ENCODE data around the gene SIGLEC1.

Gene SIGLEC1

DNA sequence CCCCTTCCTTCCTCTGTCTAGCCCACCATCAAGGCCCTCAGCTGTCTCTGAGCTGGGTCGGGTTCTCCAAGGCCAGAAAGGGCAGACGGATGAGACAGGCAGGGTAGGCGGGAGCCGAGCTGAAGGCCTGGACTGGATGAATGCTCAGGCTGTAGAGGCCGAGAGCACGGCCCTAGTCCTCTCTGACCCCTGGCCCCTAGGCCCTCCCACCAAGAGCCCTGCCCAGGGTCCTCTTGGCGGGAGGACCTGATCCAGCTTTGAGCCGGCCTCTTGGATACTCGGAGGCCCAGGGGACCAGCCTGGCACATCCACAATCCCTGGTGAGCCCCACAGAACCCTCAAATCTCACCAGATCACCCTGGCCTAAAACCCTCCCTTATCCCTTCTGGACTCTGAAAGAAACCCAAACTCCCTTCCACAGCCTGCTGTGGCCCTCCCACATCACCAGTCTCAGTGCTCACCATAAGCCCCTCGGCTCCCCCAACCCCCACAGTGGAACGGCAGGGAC, 47.0 kb upstream of the SIGLEC1 start:
- Histone ChIP-seq H2AFZ (ENCODE audit: low read length) (no peak overlapping the region), H3K9me2 (replicated peaks; ENCODE audit: insufficient read depth, low read length) (no peaks in the 10 kb centered on the region), H3K36me3 (replicated peaks; ENCODE audit: insufficient read depth, low read length) (no peaks in the 10 kb centered on the region), H3K4me1 (ENCODE audit: low read length) (no peaks in the 10 kb centered on the region), H4K20me1 (ENCODE audit: insufficient read depth, low read length) (no peaks in the 10 kb centered on the region), H3K27me3 (replicated peaks; ENCODE audit: insufficient read depth, low read length) (no peaks in the 10 kb centered on the region), H3K79me2 (ENCODE audit: low read length) (no peaks in the 10 kb centered on the region), H3K9ac (ENCODE audit: low read length) (no peak overlapping the region), H3K27ac (ENCODE audit: low read length) (no peak overlapping the region), H3F3A (ENCODE audit: insufficient read depth, low read length) (no peaks in the 10 kb centered on the region), H3K4me3 (ENCODE audit: low read length) (no peak overlapping the region), H3K9me3 (replicated peaks; ENCODE audit: insufficient read depth, low read length) (no peaks in the 10 kb centered on the region), H3K4me2 (ENCODE audit: low read depth, low read length) (no peak overlapping the region)
- TF ChIP-seq EZH2 (optimal IDR thresholded peaks at IDR 0.05; ENCODE audit: low read depth, low read length) (no peak), EZH2phosphoT487 (IDR thresholded peaks at IDR 0.05; ENCODE audit: low read length) (no peak)
- TF ChIP-seq, protein P1, sequence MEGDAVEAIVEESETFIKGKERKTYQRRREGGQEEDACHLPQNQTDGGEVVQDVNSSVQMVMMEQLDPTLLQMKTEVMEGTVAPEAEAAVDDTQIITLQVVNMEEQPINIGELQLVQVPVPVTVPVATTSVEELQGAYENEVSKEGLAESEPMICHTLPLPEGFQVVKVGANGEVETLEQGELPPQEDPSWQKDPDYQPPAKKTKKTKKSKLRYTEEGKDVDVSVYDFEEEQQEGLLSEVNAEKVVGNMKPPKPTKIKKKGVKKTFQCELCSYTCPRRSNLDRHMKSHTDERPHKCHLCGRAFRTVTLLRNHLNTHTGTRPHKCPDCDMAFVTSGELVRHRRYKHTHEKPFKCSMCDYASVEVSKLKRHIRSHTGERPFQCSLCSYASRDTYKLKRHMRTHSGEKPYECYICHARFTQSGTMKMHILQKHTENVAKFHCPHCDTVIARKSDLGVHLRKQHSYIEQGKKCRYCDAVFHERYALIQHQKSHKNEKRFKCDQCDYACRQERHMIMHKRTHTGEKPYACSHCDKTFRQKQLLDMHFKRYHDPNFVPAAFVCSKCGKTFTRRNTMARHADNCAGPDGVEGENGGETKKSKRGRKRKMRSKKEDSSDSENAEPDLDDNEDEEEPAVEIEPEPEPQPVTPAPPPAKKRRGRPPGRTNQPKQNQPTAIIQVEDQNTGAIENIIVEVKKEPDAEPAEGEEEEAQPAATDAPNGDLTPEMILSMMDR (IDR thresholded peaks at IDR 0.05; ENCODE audit: low read length), result no peak
- no peak for DNase-seq

DNA sequence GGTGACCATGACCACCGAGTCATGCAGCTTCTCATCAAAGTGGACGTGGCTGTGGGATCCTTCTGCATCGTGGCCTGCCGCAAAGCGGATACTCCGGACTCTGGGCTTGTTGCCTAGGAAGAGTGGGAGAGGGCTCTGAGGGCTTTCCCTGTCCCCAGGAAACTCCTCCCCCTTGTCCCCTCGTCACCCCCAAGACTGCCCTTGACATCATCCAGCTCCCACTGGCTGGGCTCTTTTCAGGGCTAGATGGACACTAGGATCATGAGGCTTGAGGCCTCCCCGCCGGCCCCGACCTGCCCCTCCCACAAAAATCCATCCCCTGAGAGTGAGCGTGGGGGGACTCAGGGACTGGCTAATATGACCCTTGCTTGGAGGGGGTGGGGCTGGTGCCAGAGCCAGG, 46.2 kb upstream of the SIGLEC1 start:
- no peak overlapping the region for H2AFZ ChIP-seq (ENCODE audit: low read length)
- H3F3A ChIP-seq (ENCODE audit: insufficient read depth, low read length), result no peaks in the 10 kb centered on the region
- no peaks in the 10 kb centered on the region for H3K9me3 ChIP-seq (replicated peaks; ENCODE audit: insufficient read depth, low read length)
- H3K9ac ChIP-seq (ENCODE audit: low read length), result no peak overlapping the region
- H3K36me3 ChIP-seq (replicated peaks; ENCODE audit: insufficient read depth, low read length), result no peaks in the 10 kb centered on the region
- no peak overlapping the region for H3K4me2 ChIP-seq (ENCODE audit: low read depth, low read length)
- TF ChIP-seq, protein P1 (IDR thresholded peaks at IDR 0.05; ENCODE audit: low read length), result no peak
- no peak for TF ChIP-seq EZH2 (optimal IDR thresholded peaks at IDR 0.05; ENCODE audit: low read depth, low read length)
- TF ChIP-seq EZH2phosphoT487 (IDR thresholded peaks at IDR 0.05; ENCODE audit: low read length), result no peak
- no peak for DNase-seq
- no peaks in the 10 kb centered on the region for H3K4me1 ChIP-seq (ENCODE audit: low read length)
- no peaks in the 10 kb centered on the region for H3K9me2 ChIP-seq (replicated peaks; ENCODE audit: insufficient read depth, low read length)
- no peaks in the 10 kb centered on the region for H3K79me2 ChIP-seq (ENCODE audit: low read length)
- H3K27ac ChIP-seq (ENCODE audit: low read length), result no peak overlapping the region
- H3K4me3 ChIP-seq (ENCODE audit: low read length), result no peak overlapping the region
- H4K20me1 ChIP-seq (ENCODE audit: insufficient read depth, low read length), result no peaks in the 10 kb centered on the region
- H3K27me3 ChIP-seq (replicated peaks; ENCODE audit: insufficient read depth, low read length), result no peaks in the 10 kb centered on the region

DNA sequence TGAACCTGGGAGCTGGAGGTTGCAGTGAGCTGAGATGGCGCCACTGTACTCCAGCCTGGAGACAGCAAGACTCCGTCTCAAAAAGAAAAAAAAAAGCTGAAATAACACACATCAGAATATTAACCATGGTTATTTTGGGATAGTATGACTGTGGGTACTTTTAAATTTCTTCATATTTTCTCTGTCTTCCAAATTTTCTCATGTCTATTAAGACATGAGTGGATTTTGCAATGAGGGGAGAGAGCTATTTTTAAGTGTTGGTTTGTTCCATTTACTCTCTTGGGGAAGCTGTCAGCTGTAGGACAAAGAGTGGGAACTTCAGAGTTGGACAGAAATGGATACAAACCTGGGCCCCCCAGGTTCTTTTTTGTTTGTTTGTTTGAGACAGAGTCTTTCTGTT, 44.9 kb upstream of the SIGLEC1 start:
- Histone ChIP-seq H3K27ac (ENCODE audit: low read length) (no peak overlapping the region), H3K4me1 (ENCODE audit: low read length) (no peaks in the 10 kb centered on the region), H3K4me3 (ENCODE audit: low read length) (no peak overlapping the region), H2AFZ (ENCODE audit: low read length) (no peak overlapping the region), H3K9ac (ENCODE audit: low read length) (no peak overlapping the region), H4K20me1 (ENCODE audit: insufficient read depth, low read length) (no peaks in the 10 kb centered on the region), H3K36me3 (replicated peaks; ENCODE audit: insufficient read depth, low read length) (no peaks in the 10 kb centered on the region), H3F3A (ENCODE audit: insufficient read depth, low read length) (no peaks in the 10 kb centered on the region), H3K27me3 (replicated peaks; ENCODE audit: insufficient read depth, low read length) (no peaks in the 10 kb centered on the region), H3K9me3 (replicated peaks; ENCODE audit: insufficient read depth, low read length) (no peaks in the 10 kb centered on the region), H3K9me2 (replicated peaks; ENCODE audit: insufficient read depth, low read length) (no peaks in the 10 kb centered on the region), H3K79me2 (ENCODE audit: low read length) (no peaks in the 10 kb centered on the region), H3K4me2 (ENCODE audit: low read depth, low read length) (no peak overlapping the region)
- no peak for TF ChIP-seq EZH2 (optimal IDR thresholded peaks at IDR 0.05; ENCODE audit: low read depth, low read length)
- no peak for TF ChIP-seq EZH2phosphoT487 (IDR thresholded peaks at IDR 0.05; ENCODE audit: low read length)
- TF ChIP-seq, protein P1 (IDR thresholded peaks at IDR 0.05; ENCODE audit: low read length), result no peak
- DNase-seq, result no peak

Data from MM.1S (cell line).